ENCODE data around the gene NPR3.

The NPR3 gene

DNA sequence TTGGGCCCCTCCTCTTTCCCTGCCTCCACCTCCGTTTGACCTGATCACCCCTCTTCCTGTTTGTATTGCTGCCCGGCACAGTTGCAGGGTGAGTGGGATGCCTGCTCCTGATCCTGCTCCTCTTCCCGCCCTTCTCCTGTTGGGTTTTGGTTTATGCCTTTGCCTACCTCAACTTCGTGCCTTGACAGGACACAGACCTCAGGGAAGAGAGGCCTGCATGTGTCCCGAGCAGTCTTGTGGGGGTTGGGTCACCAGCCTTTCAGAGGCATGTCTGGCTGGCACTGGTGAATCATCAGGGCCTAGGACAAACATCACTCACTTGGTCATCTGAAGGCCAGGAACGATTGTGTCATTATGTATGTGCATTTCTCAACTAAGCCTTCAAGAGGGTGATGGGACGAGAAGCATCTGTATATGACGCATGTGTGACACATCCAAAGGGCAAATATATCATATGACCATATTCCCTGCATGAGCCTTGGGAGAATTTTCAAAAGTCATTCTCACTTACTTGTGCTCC is 56.9 kb downstream of the NPR3 start:
- no peak for TF ChIP-seq CTCF (conservative IDR thresholded peaks at IDR 0.05)
- H3K27ac ChIP-seq: no peak overlapping the region

GRCh38 chr5:32769711-32770110 is 58.6 kb downstream of the NPR3 start:
- no peak overlapping the region for H3K27ac ChIP-seq
- TF ChIP-seq CTCF (conservative IDR thresholded peaks at IDR 0.05): no peak

GRCh38 chr5:32770444-32770843 is 59.3 kb downstream of the NPR3 start:
- H3K27ac ChIP-seq: no peak overlapping the region
- no peak for TF ChIP-seq CTCF (conservative IDR thresholded peaks at IDR 0.05)

DNA sequence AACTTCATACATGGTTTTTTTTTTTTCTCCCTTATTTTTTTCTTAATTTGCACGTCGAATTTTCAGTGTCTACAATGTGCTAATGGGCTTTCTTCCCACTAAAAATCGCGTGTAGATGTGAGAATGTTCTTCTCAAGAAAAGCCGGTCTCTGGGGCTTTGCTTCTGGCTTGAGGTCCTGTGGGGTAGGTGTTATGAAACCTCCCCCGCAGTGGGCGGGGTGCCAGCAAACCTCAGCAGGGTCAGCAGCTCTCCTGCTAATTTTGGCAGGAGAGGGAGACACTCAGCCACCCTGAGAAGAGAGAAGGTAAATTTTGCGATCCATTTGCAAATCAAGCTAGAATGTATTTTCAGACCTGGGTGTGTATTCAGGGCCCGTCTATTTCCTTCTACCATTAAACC is 59.9 kb downstream of the NPR3 start:
- no peak overlapping the region for H3K27ac ChIP-seq
- TF ChIP-seq CTCF (conservative IDR thresholded peaks at IDR 0.05): no peak

DNA sequence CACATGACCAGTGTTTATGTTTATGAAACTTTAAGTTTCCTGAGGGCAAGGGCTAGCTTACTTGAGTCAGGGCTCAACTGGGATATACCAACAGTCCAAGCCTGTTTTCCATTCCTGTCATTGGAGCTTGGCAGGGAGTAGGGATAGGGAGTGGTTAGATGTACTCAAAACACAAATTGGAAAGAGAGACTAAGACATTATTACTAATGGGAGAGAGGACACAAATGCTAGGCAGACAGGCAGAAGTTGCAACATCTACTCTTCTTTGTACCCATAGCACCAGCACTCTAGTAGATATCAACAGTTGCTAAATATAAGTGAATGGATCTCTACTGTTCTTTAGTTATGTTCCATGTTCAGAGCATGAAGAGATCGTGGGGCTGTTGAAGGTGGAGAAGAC is 62.8 kb downstream of the NPR3 start:
- TF ChIP-seq CTCF (conservative IDR thresholded peaks at IDR 0.05): no peak
- H3K27ac ChIP-seq: no peak overlapping the region

GRCh38 chr5:32776200-32776599 is 65.1 kb downstream of the NPR3 start:
- TF ChIP-seq CTCF (conservative IDR thresholded peaks at IDR 0.05): no peak
- H3K27ac ChIP-seq: no peak overlapping the region

GRCh38 chr5:32777222-32777621 is 66.1 kb downstream of the NPR3 start:
- TF ChIP-seq CTCF (conservative IDR thresholded peaks at IDR 0.05): no peak
- H3K27ac ChIP-seq: no peak overlapping the region

DNA sequence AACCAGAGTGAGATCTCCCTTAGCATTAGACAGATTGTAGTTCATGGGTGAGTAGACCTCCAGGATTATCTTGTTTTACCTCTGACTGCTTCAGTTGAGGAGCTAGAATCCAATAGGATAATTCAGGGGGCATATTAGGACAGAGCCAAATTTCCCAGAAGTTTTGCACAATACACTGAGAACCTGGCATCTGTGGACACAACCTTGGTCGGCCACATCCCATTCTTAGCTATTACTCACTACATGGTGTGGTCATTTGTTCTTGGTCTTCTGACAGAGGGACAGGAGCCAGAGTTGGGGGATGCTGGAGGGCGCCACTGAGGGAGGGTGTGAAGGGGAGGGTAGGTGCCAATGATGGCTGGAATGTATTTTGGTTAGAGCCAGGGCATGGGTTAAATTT is 66.6 kb downstream of the NPR3 start:
- TF ChIP-seq CTCF (conservative IDR thresholded peaks at IDR 0.05): no peak
- no peak overlapping the region for H3K27ac ChIP-seq

Measured in VCaP (cell line).